Activated CD8-positive, alpha-beta memory T cell treated with anti-CD3 and anti-CD28 coated beads for 48 hours (primary cell): ENCODE results near the gene INSM1.

Experiments
- DNase-seq, 3 experiments: peaks; one replicate each; pipeline ENCODE4 v3.0.0-alpha.2; 2020; ENCODE audit warnings: low read depth in 2 of 3, low spot score in 2 of 3

INSM1 gene

DNA sequence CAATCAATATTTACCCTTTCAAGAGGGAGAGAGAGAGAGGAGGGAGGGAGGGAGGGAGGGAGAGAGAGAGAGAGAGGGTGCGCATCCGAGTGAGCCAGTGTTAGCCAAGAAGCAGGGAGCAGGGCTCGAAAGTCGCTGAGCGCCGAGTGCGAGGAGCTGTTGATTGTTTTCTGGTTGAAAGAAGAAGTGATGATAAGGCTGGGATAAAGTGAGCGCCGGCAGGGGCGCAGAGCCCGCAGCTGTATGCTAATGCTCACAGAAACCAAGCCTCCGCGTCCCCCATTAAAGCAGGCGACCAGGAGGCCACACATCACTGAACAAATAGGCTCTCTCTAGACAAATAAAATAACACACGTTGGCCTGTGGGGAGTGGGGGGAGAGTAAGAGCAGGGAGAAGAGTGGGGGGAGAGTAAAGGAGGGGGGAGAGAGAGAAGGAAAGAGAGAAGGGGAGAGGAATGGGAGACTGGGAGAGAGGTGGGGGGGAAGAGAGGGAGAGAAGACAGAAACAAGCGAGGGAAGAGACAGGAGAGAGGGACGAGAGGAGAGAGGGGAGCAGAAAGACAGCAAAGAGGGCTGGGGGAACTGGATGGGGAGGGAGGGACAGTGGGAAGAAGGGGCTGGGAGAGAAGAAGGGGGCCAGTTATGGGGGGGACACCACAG is 5.0 kb upstream of the INSM1 start:
- DNase-seq, result no peak

DNA sequence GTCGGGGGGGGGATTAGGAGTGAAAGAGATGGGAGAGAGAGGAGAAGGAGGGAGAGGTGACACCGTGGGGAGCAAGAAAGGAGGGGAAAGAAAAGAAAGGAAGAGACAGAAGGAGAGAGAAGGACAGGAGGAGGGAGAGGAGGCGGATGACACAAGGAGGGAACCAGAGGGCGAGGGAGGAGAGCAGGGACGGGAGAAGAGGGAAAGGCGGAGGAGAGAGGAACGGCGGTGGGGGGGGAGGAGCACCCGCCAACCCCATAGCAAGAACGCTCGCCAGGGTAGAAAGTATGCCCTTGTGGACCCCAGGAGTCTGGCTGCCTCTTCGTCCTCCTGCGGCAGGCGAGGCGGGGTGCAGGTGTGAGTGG is 4.5 kb upstream of the INSM1 start:
- DNase-seq, result no peak

DNA sequence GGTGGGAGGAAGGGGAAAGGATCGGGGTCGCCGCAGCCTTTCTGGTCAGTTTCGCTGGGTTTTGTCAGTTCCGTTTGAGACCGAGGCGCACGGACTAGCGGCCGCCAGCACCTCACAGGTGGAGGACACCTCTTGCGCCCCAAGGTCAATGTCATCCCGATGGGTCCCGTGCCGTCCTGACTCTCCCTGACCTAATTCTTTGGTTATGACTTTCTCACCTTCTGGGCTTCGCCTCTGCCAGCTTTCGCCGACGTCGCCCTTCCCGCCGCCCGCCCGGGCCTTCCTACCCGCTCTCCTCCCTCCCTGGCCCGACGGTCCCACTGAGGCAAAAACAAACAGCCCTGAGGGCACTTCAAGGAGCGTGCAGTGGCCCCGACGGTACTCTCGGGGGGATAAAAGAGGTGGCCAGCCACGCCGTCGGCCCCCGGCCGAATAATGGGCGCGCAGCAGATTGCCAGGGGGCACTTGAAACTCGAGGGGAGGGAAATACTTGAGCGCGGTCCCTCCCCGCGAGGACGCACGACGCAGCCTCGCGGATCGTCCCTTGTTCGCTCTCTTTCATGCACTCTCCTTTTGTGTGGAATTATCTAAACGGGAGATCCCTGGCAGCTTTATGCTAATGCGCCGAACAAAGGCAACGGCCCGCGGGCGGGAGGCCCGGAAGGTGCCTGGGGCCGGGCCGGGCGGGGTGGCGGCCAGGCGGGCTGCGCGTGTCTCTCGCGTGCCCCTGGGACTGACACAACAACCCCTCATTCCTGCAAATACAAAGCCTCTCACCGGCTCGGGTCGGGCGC is 3.9 kb upstream of the INSM1 start:
- peak in 1 of 3 experiments; percentile 7 for DNase-seq

DNA sequence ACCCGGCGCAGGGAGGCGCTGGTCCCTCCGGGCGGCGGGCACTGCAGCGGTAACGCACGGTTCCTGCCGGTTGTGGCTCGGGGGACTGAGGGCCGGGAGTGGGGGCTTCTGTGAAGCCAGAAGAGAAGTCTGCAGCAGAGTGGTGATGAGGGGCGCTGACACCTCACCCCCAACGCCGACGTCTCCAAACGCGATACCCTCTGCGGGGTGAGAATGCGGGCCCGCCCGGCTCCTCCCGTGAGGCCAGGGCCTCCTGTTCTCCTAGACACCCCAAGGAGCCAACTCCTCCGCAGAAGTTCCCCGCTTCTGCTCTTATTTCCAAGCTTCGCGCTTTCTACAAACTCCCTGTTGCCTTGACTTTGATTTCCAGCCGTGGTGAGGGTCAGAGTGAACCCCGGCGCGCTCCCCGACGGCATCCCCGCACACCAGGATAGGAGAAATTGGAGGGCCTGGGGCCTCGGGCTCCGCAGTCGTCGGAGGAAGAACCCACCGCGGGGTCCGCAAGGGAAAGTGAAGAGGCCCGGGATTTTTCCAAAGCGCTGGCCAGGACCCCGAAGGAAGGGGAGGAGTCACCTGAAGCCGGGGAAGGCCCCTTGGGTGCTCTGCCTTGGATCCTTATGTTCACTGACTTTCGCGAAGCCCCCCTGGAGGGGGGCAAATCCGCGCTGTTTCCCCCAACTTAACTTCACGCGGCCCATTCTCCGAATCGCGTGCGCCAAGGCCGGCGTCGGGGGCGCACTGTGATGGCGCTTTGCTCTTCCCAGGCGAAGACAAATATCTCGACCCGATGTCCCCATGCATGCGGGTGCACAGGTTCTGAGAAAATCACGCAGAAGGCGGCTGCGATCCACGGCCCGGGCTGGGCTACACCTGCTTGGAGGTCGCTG is 3.1 kb upstream of the INSM1 start:
- no peak for DNase-seq

DNA sequence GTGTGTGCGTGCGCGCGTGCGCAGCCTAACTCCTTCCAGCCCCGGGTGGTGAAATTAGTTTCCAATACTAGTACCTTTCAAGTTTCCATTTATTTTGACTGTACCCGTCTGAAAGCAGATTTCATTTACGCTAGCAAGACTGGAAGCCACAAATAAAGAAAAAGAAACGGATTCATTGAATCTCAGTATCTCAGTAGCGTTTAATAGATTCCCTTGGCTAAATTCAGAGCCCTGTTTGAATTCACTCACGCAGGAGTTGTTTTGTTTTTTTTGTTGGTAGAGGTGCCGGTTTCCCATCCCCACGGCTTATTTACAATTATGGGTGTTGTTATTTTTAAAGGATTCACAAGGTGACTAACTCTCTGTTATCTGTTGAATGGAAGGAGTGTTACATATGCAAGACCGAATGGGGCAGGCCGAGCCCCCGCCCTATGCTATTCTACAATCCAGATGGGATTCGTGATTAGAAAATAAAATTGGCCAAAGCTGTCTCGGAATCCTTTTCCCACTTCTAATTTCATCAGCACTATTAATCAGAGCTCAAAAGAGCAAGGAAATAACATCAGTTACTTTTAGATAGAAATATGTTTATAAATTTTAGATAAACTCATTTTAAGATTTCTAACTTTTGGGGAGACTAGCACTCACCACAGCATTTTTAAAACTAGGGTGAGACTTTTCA is 2.3 kb upstream of the INSM1 start:
- DNase-seq, result no peak

DNA sequence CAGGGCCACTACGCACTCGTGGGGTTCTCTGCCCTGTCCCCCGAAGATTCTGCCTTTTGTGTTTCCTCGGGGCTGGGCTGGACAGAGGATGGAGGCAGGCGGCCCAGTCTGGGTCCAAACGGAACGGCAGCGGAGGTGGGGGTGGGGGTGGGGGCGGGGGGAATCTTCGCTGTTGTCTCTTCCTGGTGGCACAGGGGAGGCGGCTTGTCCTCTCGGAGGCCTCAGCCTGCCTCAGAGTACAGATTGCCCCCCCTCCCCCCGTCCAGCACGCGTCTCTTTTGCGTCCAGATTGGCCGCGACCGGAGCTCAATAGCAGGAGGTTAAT is 1.4 kb upstream of the INSM1 start:
- no peak for DNase-seq

DNA sequence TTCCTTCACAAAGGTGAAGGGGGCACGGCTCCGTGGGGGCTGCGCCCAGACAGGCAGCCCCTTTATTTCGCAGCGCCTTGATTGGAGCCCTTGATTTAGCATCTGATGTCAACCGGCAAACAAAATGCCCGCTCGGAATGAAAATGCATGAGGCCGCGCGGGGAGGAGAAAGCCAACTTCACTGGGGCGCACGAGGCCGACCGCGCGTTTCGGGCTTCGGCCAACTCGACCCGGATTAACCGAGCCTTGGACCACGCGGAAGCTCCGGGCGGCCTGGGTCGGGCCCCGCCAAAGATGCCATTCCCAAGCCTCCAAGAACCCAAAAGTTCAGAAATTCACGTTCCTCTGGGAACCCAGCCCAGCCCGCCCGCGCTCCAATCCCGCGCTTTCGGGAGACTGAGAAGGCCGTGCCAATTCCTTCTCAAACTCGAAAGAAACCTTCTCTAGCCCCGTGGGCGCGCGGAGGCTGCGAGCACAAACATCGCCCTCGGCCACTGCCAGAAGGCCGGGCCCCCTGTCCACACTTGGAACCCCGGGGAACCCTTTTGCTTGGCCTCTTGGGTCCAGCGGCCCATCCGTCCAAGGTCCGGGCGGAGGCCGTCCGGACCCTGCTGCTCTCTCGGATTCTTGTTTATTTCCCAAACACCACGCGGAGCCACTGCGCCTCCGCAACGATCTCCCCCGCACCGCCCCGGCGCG is 879 bp upstream of the INSM1 start:
- DNase-seq, result no peak

DNA sequence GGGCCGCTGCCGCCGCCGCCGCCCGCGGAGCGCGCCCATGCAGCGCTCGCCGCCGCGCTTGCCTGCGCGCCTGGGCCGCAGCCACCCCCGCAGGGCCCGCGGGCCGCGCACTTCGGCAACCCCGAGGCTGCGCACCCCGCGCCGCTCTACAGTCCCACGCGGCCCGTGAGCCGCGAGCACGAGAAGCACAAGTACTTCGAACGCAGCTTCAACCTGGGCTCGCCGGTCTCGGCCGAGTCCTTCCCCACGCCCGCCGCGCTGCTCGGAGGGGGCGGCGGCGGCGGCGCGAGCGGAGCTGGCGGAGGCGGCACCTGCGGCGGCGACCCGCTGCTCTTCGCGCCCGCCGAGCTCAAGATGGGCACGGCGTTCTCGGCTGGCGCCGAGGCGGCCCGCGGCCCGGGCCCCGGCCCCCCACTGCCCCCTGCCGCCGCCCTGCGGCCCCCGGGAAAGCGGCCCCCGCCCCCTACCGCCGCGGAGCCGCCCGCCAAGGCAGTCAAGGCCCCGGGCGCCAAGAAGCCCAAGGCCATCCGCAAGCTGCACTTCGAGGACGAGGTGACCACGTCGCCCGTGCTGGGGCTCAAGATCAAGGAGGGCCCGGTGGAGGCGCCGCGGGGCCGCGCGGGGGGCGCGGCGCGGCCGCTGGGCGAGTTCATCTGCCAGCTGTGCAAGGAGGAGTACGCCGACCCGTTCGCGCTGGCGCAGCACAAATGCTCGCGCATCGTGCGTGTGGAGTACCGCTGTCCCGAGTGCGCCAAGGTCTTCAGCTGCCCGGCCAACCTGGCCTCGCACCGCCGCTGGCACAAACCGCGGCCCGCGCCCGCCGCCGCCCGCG is 730 bp downstream of the INSM1 start:
- DNase-seq, result peak in 1 of 3 experiments; percentile 13

DNA sequence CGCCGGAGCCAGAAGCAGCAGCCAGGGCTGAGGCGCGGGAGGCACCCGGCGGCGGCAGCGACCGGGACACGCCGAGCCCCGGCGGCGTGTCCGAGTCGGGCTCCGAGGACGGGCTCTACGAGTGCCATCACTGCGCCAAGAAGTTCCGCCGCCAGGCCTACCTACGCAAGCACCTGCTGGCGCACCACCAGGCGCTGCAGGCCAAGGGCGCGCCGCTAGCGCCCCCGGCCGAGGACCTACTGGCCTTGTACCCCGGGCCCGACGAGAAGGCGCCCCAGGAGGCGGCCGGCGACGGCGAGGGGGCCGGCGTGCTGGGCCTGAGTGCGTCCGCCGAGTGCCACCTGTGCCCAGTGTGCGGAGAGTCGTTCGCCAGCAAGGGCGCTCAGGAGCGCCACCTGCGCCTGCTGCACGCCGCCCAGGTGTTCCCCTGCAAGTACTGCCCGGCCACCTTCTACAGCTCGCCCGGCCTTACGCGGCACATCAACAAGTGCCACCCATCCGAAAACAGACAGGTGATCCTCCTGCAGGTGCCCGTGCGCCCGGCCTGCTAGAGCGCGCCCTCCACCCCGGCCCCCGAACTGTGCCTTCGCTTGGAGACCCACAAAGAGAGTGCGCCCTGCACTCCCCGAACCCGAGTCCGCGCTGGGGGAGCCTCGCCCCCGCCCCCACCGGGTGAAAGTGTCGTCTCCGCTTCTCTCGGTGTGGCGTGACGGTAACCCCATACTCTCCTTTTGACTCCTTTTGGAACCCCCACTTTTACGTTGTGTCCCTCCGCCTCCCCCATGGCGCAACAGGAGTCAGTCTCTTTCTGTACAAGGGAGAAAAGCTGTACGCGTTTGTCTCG is 1.6 kb downstream of the INSM1 start:
- peak in 1 of 3 experiments; percentile 11 for DNase-seq

DNA sequence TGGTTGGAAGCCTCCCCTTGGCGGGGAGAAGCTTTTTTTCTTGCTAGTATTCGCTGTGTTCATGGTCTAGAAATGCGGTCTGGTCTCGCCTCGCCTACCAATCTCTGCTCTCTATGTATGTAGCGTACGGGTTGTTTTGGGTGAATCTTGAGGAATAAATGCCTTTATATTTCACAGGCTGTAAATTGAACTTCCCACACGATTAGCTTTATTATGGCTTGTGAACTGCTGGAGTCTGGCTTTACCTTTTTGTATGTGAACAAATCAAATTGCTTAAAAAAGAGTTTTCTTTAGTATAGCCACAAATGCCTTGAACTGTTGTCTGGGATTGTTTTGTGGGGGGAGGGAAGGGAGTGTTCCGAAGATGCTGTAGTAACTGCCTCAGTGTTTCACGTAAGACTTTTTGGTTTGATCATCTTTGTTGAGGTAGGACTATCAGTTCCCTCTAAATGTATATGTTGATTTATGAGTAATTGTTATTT is 2.2 kb downstream of the INSM1 start:
- no peak for DNase-seq

DNA sequence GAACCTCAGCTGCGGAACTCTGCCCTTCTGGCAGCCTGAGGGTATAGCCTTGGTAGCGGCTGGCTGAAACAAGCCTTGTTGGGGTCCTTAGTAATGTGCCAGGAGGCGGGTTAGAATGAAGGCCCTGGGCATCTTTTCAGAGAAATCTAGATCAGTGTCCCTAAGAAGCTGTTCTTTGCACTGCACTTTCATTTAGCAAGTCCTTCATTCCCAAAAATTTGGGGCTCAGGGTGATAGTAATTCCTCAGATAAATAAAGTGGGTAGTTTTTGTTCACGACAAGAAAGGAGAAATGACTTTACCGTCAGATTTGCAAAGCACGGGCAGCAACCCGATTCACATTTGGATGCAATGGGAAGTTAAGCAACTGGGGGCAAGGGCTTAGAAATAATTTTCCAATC is 3.2 kb downstream of the INSM1 start:
- DNase-seq, result no peak

DNA sequence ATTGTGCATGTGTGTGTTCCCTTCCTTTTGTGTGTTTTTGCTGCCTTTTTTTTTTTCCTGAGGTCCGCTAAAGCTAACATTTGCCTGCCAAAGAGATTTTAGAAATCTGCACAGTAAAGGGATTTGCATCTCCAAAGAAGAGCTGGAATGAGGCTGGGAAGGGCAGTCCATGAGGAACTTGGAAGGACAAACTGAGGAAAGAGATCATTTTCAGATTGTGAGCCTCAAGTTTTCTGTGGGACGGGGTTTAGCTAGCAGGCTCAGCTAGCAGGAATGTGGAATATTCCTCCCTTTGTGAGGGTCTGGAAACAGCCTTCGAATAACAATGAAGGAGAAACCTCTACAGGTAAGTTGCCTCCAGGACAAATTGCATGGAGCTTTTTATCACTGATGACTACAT is 3.8 kb downstream of the INSM1 start:
- no peak for DNase-seq

DNA sequence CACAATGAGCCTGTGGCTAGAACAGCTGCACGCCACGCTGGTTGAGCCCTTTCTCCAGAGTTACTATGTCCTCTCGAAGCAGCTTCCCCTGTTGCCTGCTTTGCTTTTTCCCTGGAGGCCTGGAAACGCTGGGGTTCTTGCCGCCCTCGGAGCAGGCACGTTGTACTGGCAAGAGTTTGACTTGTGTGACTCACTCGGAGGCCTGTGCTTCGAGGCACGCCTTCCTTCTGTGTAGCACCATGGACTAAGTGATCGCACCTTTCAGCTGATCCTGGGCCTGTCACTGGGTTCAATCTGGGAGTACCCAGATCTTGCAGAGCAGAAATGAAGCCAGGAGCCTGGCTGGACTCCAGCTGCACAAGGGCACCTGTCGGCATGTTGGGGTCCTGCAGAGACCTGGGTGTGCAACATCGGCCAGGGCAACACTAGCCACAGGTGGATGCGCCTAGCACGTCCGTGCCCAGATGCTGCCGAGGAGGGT is 5.2 kb downstream of the INSM1 start:
- DNase-seq, result no peak

DNA sequence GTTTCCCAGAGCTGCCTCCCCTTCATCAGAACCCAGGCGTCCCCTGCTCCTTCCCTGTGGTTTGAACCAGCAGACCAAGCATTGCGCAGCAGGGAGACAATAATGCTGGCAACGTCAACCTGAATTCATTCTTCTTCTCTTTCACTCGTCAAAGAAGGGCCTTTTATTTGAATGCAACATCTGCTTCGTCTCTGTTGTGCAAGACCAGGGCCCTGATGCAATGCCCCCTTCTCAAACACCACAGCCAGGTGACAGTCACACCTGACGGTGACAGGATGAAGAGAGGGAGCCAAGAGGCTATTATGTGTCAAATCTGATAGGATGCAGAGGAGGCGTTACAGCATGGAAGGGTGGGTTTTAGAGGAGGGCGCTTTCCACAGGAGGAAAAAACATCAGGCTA is 8.0 kb downstream of the INSM1 start:
- DNase-seq, result no peak

DNA sequence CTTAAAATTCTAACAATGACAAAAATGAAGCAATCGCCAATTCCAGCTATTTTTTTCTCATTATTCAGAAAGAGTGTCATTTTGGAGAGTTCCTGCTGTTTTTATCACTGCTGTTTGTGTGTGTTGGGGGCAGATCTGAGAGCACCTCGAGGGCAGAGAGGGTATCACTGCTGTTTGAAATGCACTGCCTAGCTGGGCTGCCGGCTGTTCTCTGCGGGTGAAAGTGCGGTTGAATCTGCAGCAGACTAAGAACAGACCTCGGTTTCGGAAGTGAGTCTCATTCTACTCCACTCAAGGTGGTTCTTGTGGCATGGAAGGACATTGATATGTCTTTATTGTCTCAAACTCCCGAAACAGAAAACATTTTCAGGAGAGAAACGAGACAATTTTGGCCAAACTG is 18.3 kb downstream of the INSM1 start:
- DNase-seq, result no peak

DNA sequence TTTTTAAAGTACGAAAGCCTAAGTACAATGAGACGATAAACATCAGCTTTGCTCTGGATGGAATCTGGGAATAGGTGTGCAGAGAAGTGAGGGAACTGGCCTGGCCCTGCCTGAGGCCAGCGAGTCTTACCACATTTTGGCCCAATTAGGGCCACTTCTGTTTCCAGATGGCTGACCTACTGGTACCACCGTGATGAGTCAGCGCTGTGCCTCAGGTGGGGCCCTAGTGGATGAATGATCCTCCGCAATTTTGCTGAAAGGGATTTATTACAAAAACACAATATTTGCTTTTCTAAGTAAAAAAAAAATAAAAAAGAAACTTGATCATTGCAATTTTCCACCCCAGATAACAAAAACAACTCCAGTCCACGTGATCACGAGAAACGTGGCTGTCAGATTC is 22.5 kb downstream of the INSM1 start:
- DNase-seq, result no peak

DNA sequence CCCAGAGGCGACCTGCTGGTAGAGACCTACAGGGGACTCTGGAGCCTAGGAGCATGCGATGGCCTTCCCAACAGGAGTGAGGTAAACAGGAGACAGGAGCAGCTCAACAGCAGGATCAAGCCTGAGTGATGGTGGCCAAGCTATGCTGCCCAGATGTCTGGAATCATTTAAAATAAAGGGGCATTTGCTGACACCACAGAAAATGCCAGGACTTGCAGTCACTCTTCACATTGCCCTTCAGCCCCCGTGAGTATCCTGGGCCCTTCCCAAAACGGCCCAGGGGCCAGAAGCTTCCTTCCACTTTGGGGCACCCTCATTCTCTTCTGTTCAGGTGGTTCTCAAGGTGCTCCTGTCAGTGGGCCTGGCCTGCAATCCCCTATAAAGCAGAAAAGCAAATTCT is 23.2 kb downstream of the INSM1 start:
- DNase-seq, result no peak

DNA sequence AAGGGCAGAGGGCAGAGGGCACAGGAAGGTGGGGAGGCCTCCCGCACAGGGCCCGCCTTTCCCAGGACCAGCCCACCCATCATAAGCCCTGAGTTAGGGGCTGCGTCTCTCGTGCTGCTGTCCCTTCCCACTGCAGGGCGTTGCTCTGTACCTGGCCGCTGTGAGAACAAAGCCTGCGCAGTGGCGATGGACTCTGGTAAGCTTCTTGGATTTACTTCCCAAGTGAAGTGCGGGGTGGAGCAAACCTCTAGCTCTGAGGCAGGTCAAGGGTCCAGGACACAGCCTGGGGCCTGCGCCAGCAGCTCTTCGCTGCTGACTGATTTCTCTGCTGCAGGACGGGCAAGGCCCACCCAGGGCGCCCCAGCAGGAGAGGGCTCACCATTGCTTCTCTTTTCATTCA is 23.9 kb downstream of the INSM1 start:
- no peak for DNase-seq
